GM19023 (cell line): ENCODE results near the gene DOLPP1.

ENCODE experiments used
- ATAC-seq: cut with Tn5 transposase; IDR thresholded peaks from one replicate; pipeline ENCODE4 v1.9.1; 2021; ENCODE audit warnings: mild to moderate bottlenecking, moderate library complexity; ENCODE audit not compliant: unreplicated experiment

The DOLPP1 gene

DNA sequence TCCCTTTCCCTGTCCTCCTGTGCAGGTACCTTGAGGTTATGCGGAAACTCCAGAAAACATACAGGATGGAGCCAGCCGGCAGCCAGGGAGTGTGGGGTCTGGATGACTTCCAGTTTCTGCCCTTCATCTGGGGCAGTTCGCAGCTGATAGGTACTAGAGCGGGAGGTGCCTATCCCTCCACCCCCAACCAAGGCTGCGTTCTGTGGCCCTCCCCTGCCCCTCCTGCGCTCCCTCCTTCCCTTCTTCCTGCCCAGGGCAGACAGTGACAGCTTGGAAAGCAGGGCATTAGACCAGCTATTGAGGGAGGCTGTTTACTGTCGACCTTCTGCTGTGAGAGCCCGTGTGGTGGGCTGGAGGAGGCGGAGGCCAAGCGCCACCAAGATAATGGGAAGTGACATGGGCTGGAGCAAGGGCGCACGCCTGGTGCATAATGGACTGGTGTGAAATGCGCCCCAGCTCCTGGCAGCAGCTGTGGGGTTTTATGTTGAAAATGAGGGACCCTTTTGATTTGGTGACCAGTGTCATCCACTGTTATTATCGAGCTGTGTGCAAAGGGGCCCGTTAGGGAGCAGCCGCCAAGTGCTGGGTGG lies 55.6 kb downstream of the DOLPP1 start:
- no peak for ATAC-seq

DNA sequence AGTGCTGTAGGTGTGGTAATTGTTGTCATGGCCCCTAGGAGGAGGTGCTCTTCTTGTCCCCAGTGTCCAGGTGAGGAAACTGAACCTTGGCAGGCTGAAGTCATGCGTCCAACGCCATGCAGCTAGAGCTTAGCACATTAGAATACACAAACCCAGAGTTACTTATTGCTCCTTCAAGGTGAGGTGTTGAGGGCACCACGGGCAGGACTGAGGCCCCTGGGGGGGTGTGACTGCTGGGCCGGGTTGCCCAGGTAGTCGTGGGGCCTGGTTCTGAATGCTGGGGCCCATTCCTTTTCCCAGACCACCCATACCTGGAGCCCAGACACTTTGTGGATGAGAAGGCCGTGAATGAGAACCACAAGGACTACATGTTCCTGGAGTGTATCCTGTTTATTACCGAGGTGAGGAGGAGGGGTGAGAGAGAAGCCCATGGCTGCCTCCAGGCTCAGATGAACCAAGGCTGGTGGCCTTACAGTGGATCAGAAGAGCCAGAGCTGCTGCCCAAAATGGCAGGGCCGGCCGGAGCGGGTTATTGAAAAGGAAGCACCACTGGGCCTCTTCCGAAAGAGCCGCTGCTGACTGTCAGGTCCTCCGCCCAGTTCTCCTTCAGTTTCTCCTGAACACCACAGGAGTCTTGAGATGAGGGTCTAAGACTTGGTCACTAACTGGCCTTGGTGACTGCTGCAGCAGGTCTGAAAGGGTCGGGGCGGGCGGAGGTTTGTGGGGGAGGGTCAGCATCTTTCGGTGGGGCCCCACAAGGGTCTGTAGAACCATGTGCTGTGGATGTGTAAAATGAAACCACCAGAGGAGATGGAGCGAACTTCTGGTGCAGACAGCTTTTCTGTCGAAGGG lies 56.6 kb downstream of the DOLPP1 start:
- no peak for ATAC-seq

DNA sequence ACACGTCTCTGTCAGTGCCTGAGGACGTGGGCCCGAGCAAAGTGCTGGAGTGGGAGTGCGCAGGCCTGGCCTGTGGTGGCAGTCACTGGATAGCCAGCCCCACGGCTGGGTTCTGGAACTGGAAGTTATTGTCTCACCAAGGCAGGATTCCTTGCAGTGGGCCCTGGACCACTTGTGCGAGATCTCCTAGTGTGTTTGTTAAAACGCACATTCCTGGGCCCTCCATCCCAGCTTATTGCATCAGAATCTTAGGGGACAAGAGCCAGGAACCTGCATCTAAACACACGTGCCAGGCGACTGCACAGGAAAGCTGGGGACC lies 57.2 kb downstream of the DOLPP1 start:
- no peak for ATAC-seq

DNA sequence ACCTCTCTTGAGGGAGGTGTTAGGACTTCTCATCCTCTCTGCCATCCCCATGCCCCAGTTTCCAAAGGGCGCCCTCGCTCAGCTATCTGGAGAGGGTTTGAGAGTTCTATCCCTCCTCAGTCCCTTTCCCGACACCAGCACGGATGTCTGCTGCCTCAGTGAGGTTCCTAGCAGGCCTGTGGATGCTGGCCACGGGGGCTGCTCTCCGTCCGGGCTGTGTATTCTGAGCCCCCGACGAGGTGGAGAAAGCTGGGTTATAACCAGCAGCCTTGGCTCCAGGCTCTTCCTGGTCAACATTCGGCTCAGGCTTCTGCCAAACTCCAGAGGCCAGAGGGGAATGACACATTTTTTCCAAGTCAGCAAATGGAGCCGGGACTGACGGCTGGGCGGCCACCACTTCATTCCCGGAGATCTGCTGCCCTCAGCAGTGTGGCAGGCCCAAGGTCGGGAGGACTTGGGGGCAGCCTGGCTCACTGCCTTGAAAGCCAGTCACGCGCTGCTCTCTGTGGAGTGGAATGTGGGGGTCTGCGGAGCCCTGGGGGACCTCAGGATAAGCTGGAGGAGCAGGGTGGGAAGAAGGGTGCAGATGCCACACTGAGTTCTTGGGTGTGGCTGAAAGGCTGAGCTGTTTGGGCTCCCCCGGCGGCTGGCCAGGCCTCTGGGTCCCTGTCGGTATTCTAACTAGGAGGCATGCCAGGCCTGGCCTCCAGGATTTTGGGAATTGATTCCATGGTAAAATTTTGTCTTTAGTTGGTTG lies 57.7 kb downstream of the DOLPP1 start:
- ATAC-seq, result no peak

DNA sequence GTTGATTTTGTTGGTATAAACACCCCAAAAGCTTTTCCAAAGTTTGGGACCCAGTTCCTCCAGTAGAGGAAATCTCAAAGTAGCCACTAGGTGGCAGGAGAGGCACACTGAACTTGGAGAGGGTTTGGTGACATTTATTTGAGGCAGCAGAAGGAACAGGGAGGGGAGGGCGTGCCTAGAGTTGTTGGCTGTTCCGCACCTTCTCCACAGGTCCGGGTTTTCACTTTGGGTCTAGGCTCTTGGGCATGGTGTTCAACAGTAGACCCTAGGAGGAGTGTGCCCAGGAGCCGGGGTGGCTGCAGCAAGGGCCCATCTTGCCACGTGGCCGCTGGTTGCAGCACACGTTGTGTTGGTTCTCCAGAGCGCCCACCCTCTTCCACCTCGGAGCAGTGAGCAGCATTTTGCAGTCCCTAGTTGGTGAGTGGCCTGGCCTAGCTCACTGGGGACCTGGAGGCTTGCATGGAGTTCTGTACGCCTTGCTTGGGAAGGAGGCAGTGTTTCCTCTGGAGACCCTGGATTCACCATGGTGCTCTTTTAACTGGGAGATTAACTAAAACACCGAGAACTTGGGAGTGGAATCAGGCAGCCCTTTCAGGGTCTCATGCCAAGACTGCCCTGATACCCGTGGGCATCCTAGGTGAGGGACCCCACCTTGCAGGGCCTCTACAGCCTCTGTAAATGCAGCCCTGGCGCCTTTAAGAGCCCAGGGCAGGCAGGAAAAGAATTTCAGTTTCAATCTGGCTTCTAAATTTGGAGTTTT lies 58.5 kb downstream of the DOLPP1 start:
- no peak for ATAC-seq

DNA sequence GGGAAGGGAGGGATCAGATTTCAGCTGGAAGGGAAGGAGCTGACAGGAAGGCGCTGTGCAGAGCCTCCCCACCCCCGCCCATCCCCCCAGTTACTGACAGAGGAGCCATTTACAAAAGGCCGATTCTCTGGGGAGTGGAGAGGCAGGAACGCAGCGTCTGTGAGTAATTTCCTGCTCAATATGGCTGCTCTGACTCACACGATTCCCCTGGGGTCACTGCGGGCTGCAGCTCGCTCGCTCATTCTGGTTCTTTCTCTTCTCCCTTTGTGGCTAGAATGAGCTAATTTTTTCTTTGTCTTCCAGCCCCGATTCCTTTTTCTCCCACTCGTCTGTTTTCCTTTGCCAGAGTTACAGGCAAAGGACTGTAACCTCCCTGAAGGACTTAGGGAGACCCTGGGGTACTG lies 59.1 kb downstream of the DOLPP1 start:
- ATAC-seq, result peak; percentile 49
